Breast epithelium (tissue), 4 donors: Measurements from ENCODE around the gene MAP1LC3B2. TPM values are rescaled to one million over a fixed set of nuclear protein-coding genes. Genes with fewer than 3 reads are reported as not detected.
A peak's percentile ranks its signal among the peaks of the same experiment; 100 is the strongest.

Experiments used
- DNase-seq, 2 donors: peaks; one replicate each; pipeline ENCODE4 v3.0.0-alpha.2; 2019; ENCODE audit warnings: low spot score in 2 of 2
- H3K27ac ChIP-seq, 2 donors: fragments of 200-600 bp; sonication (generic) in 1 of 2; one replicate each; pipeline ENCODE4 v1.5.1; 2016 to 2019; ENCODE audit warnings: mild to moderate bottlenecking in 1 of 2
- H3K27me3 ChIP-seq, 2 donors: fragments of 200-600 bp; sonication (generic) in 1 of 2; one replicate each; pipeline versions ENCODE4 v1.5.1 to v1.6.0; 2017 to 2019; ENCODE audit warnings: control low read depth in 1 of 2, mild to moderate bottlenecking in 1 of 2
- H3K36me3 ChIP-seq: fragments of 200-600 bp; one replicate; pipeline ENCODE4 v1.5.1; 2019
- H3K4me1 ChIP-seq, 2 donors: fragments of 200-600 bp; sonication (generic); one replicate each; pipeline ENCODE4 v1.5.1; 2016 to 2019; ENCODE audit warnings: control low read depth in 1 of 2
- H3K4me3 ChIP-seq, 3 donors: fragments of 200-600 bp; sonication (generic); 1 replicate in 2 of 3; 2 replicates in 1 of 3; pipeline ENCODE4 v1.5.1; 2016 to 2019; ENCODE audit warnings: mild to moderate bottlenecking in 3 of 3, moderate library complexity in 2 of 3
- H3K9me3 ChIP-seq, 2 donors: fragments of 200-600 bp; sonication (generic) in 1 of 2; one replicate each; pipeline ENCODE4 v1.5.1; 2016 to 2019; ENCODE audit warnings: control low read depth in 1 of 2
- CTCF ChIP-seq, 3 donors: fragments of 450-650 bp; IDR thresholded peaks; one replicate each; pipeline ENCODE4 v1.5.1; 2016 to 2017; ENCODE audit warnings: antibody characterized with exemption in 3 of 3, mild to moderate bottlenecking in 3 of 3, moderate library complexity in 3 of 3
- POLR2A ChIP-seq: fragments of 450-650 bp; IDR thresholded peaks from one replicate; pipeline ENCODE4 v1.6.1; 2016; ENCODE audit warnings: antibody characterized with exemption, mild to moderate bottlenecking, moderate library complexity
- POLR2AphosphoS5 ChIP-seq, 3 donors: sonication (generic); formaldehyde crosslinking; IDR thresholded peaks; one replicate each; pipeline ENCODE4 v1.6.1; 2017; ENCODE audit warnings: antibody characterized with exemption in 3 of 3
- intact Hi-C: fragments of 100-400 bp; cut with DNase I; formaldehyde crosslinking; loops from one replicate; pipeline ENCODE4 v1.15.1; 2023; ENCODE audit warnings: low total_unique reads
- total RNA-seq, 3 donors: library from RNA; depleted of rRNA; stranded (reverse); fragments of >200 nt; gene quantifications; one replicate each; pipeline ENCODE4 v1.1.0, GENCODE V29; 2016

The MAP1LC3B2 gene
- total RNA-seq, 3 donors from 2014 or later: 0.98 to 8.5 (median 1.1) TPM

GRCh38 chr12:116528065-116528464 lies 31.1 kb upstream of the MAP1LC3B2 start:
- Histone ChIP-seq H3K9me3 (no peaks in the 10 kb centered on the region), H3K4me3 (no peak overlapping the region), H3K27ac (peak overlapping the region; percentile 69 to 80), H3K27me3 (no peaks in the 10 kb centered on the region), H3K36me3 (no peaks in the 10 kb centered on the region), H3K4me1 (peaks cover 4 to 7% of the 10 kb centered on the region in 2 donors)
- no peak for TF ChIP-seq CTCF (IDR thresholded peaks at IDR 0.05)
- no peak for TF ChIP-seq POLR2A
- TF ChIP-seq POLR2AphosphoS5 (IDR thresholded peaks at IDR 0.05): no peak
- DNase-seq: no peak
- intact Hi-C loops: loop anchor here (10.0 kb wide), 1 partner anchor 73 kb away; no protein-coding TSS in a partner anchor

GRCh38 chr12:116528498-116528897 lies 30.7 kb upstream of the MAP1LC3B2 start:
- H3K4me1 ChIP-seq: peaks cover 4 to 7% of the 10 kb centered on the region in 2 donors
- no peak for TF ChIP-seq CTCF (IDR thresholded peaks at IDR 0.05)
- no peak for TF ChIP-seq POLR2AphosphoS5 (IDR thresholded peaks at IDR 0.05)
- no peak for TF ChIP-seq POLR2A
- H3K27ac ChIP-seq: peak overlapping the region; percentile 69 to 80
- DNase-seq: no peak
- H3K36me3 ChIP-seq: no peaks in the 10 kb centered on the region
- H3K9me3 ChIP-seq: no peaks in the 10 kb centered on the region
- H3K4me3 ChIP-seq: no peak overlapping the region
- no peaks in the 10 kb centered on the region for H3K27me3 ChIP-seq
- intact Hi-C loops: loop anchor here (10.0 kb wide), 1 partner anchor 74 kb away; no protein-coding TSS in a partner anchor

- DNase-seq: peak in 1 of 2 donors; percentile 41
- TF ChIP-seq POLR2AphosphoS5 (IDR thresholded peaks at IDR 0.05): no peak
- no peak for TF ChIP-seq CTCF (IDR thresholded peaks at IDR 0.05)
- TF ChIP-seq POLR2A: no peak
- Histone ChIP-seq H3K4me3 (no peak overlapping the region), H3K9me3 (no peaks in the 10 kb centered on the region), H3K27ac (peak overlapping the region; percentile 48 to 80), H3K27me3 (no peaks in the 10 kb centered on the region), H3K36me3 (no peaks in the 10 kb centered on the region), H3K4me1 (peaks cover 4 to 7% of the 10 kb centered on the region in 2 donors)
- intact Hi-C loops: loop anchor here (10.0 kb wide), 1 partner anchor 74 kb away; no protein-coding TSS in a partner anchor
Measured at GRCh38 chr12:116529048-116529447, 30.1 kb upstream of the MAP1LC3B2 start.

- DNase-seq: no peak
- H3K4me1 ChIP-seq: peaks cover 3 to 11% of the 10 kb centered on the region in 2 donors
- no peak for TF ChIP-seq POLR2AphosphoS5 (IDR thresholded peaks at IDR 0.05)
- TF ChIP-seq POLR2A: no peak
- TF ChIP-seq CTCF (IDR thresholded peaks at IDR 0.05): no peak
- intact Hi-C loops: loop anchor here (10.0 kb wide), 1 partner anchor 75 kb away; no protein-coding TSS in a partner anchor
- no peak overlapping the region for H3K27ac ChIP-seq
- H3K27me3 ChIP-seq: no peaks in the 10 kb centered on the region
- H3K9me3 ChIP-seq: no peaks in the 10 kb centered on the region
- H3K36me3 ChIP-seq: no peaks in the 10 kb centered on the region
- no peak overlapping the region for H3K4me3 ChIP-seq
Measured at GRCh38 chr12:116529686-116530085, 29.5 kb upstream of the MAP1LC3B2 start.

- H3K9me3 ChIP-seq: no peaks in the 10 kb centered on the region
- TF ChIP-seq CTCF (IDR thresholded peaks at IDR 0.05) (no peak), POLR2AphosphoS5 (IDR thresholded peaks at IDR 0.05) (no peak), POLR2A (no peak)
- H3K4me3 ChIP-seq: no peak overlapping the region
- H3K4me1 ChIP-seq: peaks cover 0 to 13% of the 10 kb centered on the region in 2 donors
- no peaks in the 10 kb centered on the region for H3K27me3 ChIP-seq
- DNase-seq: no peak
- H3K36me3 ChIP-seq: no peaks in the 10 kb centered on the region
- intact Hi-C loops: no loop called here
- H3K27ac ChIP-seq: peak overlapping the region; percentile 89 to 90
Measured at GRCh38 chr12:116532428-116532827, 26.8 kb upstream of the MAP1LC3B2 start.
